A549 treated with CpdA at 1 μM for 4 hours (cell line): ENCODE results near the gene TRPC3. TPM values are rescaled to one million over a fixed set of nuclear protein-coding genes. Genes with fewer than 3 reads are reported as not detected.

Experiments used
- total RNA-seq: library from RNA; stranded (reverse); fragments of 200-300 nt; extraction: Qiagen RNA extraction; gene quantifications from 5 replicates; pipeline ENCODE4 v1.2.3, GENCODE V29; 2022; ENCODE audit warnings: low read depth

Gene TRPC3
- total RNA-seq: 0.03 to 0.08 TPM (median 0.05 TPM) in 3 of 5 replicates, not detected in the others

DNA sequence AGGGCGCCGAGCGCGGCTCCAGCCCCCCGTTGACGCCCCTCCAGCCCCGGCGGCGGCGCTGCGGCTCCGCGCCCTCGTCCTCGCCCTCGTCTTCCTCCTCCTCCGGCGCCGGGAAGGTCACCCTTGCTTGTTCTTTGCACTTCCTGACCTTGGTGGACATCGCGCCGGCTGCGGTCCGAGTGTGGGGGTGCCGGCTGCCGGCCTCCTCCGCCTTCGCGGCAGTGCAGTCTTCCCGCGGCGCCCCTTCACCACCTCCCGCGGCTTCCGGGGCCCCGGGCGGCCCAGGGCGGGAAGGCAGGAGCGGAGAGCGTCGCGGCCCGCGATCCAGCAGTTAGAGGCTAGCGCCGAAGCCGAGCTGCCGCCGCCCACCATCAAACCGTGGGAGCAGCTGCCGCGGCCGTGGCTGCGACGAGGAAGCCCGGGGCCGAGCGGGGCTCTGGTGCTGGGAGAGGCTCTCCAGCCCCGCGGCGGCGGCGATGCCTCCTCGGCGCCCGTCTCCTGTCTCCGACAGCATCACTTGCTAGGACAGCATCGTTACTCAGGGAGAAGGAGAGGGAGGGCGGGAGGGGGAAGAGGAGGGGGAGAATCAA is at the start of gene TRPC3:
Gene TRPC3 (minus strand): TSS at position 540 of the 590 bp plus-strand sequence. CDS start 380 bp downstream, at position 160.

GRCh38 chr4:121869841-121870822 is 81.7 kb downstream of the TRPC3 start, which contains the start of gene BBS7:
TSS of gene BBS7 (minus strand) at chr4:121870474. CDS start at chr4:121870313, 161 bp downstream.

Other genes with a start within 250 kb of the TRPC3 start
- gene SMIM43, start 186.9 kb downstream of the TRPC3 start, total RNA-seq: 0.32 to 0.75 TPM (median 0.40 TPM) in 5 replicates
- gene EXOSC9, start 150.7 kb downstream of the TRPC3 start, total RNA-seq: 29.9 to 39.3 TPM (median 31.1 TPM) in 5 replicates
- gene CCNA2, start 128.2 kb downstream of the TRPC3 start, total RNA-seq: 41.5 to 49.1 TPM (median 44.5 TPM) in 5 replicates
- 12.6 to 16.9 TPM (median 13.8 TPM) in 5 replicates for gene BBS7, start 81.6 kb downstream of the TRPC3 start, total RNA-seq
- 5.6 to 10.5 TPM (median 7.9 TPM) in 5 replicates for gene BLTP1, start 200.3 kb upstream of the TRPC3 start, total RNA-seq